HG03139 (cell line): Measurements from ENCODE around the gene GSK3B.

ENCODE experiments used
- ATAC-seq: cut with Tn5 transposase; IDR thresholded peaks from one replicate; pipeline ENCODE4 v1.9.1; 2021; ENCODE audit not compliant: unreplicated experiment

GSK3B gene

DNA sequence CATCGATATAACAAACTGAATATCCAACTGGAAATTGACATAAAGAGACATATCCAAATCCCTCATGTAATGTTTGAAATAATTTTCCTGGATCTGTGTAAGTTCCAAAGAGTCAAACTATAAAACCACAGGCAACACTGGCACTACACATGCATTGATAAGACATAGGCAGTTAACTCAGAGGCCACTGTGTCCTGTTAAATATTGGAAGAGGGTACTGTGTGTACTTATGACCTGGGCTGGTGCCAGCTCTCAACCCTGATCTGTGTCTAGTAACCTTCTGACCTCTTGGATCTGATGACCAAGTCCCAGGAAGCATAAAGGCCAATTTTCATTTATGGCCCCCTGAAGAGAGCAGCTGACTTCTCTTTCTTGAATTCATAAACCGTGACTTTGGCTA lies 307.8 kb downstream of the GSK3B start:
- ATAC-seq = no peak

DNA sequence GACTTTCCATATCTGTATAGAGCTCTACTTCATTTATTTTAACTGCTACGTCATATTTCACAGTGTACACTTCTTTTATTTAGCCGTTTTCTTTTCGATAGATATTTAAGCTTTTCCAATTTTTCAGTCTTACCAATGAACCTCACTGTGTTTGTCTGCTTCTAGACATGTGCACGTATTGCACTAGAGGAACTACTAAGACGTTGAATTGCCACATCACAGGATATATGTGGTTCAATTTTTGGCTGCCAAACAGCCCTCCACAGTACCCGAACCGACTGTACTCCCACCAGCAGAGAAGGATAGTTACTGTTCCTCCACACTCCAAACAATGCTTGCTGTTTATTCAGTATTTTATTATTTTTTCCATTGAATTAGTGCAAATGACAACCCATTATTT lies 310.4 kb downstream of the GSK3B start:
- no peak for ATAC-seq

DNA sequence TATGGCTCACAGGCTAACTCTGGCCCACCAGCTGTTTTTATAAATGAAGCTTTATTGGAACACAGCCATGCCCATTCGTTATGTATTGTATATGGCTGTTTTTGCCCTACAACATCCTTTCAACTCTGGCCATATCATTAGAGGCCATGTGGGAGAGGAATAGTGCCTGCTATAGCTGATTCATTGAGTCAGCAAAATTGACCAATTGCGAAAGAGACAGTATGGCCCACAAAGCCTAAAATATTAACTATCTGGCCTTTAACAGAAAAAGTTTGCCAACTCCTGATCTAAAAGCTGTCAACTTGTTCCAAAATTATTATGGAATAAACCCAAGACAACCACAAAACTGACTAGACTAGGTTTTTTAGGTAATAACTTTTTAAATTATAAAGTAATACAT lies 311.0 kb downstream of the GSK3B start:
- no peak for ATAC-seq

DNA sequence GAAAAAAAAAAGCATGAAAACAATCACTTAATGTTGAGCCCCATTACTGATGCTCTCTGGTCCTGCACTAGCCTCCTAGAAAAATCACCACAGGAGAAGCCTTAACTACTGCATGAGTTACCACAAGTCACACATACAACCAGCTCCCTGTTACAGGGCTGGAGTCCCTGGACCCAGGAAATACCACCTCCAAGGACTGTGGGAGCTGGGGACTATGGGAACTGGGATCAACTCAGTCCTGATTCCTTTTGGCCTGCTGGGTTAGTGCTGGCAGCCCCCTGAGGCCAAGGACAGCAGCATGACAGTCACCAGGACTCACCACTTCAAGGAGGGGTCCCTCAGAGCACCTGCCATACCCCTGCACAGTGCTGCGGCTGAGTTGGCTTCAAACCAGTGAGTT lies 311.8 kb downstream of the GSK3B start:
- no peak for ATAC-seq

DNA sequence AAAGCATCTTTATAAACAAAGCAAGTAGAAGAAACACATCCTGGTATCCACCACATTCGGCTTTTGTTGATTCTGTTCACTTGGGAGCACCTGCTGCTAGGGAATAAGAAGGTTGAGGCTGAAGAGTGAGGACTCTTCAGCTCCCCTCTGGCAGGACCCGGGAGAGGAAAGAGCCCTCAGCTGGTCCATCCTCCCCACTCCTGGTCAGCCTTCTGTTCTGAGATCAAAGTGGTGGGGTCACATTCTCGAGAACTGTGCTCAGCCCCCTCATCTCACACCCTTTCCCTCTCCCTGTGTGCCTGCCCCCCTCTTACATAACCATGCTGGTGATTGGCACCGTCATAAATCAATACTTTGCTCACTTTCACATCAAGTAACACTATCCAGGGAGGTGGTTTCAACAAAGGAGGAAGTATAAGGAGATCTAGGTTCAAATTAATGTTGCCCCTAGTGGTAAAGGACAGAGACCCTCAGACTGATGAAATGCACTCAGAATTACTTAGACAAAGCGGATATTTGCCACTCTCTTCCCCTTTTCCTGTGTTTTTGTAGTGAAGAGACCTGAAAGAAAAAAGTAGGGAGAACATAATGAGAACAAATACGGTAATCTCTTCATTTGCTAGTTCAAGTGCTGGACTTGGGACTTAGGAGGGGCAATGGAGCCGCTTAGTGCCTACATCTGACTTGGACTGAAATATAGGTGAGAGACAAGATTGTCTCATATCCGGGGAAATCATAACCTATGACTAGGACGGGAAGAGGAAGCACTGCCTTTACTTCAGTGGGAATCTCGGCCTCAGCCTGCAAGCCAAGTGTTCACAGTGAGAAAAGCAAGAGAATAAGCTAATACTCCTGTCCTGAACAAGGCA lies 312.7 kb downstream of the GSK3B start, which contains the start of gene NR1I2:
Gene NR1I2 (plus strand): TSS at position 772 of the 869 bp plus-strand sequence.
- no peak for ATAC-seq

DNA sequence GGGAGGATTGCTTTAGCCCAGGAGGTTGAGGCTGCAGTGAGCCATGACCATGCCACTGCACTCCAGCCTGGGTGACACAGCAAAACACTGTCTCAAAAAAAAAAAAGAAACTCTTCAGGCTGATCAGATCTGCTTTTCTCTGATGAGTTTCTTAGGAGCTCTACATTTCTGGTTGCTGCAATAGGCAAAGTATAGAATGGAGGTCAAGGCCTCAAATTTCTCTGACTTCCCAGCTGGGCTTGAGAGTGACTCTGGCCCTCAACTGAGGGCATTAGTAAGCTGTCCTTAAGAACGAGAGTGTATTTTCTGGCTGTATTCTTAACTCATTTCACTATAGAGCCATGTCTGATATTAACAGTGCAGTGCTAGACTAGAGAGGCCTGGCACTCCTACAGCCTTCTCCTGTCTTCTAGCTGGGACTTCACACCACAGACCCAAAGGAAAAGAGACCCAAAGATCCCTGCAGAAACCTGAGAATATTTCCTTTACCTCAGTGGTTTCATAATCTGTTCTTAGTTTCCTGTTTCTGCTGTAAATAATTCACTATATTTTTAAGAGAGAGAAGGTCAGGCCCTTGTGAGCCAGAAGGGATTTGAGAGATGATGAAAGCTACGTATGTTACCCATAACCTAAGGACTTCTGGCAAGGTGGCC lies 314.4 kb downstream of the GSK3B start:
- peak; percentile 69 for ATAC-seq

DNA sequence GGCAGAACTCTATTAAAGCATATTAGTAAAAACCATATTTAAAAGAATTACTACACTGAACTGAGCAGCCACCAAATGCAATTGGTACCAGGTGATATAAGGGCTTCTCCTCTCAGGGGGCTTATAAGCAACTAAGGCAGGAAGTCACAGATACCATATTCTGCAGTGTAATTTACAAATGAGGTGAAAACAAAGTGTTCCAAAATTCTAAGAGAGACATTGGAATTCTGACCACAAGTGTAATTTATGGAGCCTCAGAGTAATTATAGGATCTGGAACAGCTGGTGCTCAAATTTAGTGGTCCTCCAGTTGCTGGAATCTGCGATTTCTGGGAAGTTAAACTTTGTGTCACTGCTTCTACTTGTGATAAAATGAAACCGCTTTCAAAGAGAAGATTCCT lies 315.4 kb downstream of the GSK3B start:
- no peak for ATAC-seq

DNA sequence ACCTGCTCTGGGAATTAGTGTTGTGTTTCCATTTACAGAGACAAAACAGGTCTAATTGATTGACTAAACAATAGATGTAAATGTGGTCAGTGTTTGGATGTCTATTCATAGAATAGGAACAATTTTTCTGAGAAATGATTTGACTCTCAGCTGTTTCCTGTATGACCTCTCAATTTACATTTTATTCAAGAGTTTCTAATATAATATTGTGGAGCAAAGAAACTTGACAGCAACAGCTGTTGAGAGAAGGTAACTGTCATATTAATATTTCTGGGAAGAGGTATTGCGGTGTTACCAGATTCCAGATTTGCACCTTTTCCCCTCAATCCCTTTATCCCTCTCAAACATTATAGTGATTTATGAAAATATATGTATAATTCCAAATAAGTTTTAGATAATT lies 316.1 kb downstream of the GSK3B start:
- no peak for ATAC-seq

DNA sequence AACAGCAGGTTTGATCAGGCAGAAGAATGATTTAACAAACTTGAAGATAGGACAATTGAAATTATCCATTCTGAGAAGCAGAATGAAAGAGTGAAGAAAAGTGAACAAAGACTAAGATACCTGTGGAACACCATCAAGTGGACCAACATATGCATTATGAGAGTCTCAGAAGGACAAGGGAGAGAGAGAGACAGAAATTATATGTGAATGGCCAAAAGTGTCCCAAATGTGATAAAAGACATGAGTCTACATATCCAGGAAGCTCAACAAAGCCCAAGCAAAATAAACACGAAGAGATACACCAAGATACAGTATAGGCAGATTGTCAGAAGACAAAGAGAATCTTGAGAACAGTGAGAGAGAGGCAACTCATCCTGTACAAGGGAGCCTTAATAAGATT lies 317.9 kb downstream of the GSK3B start:
- no peak for ATAC-seq

DNA sequence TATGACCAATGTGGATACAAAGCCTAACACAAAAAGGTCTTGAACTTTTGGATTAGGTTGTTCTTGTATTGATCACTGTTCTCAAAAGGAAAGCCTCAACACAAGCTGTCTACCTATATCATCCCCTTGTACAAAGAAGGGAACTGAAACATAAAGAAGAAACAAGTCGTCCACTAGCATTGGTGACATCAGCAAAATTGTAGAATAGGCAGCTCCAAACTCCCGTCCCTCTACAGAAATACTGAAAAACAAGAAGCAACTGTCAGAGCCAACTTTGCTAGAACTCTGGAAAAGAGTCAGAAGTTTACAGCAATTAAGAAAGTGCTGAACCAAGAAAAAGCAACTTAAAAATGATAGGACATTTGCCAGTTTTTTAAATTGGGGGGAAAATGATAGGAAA lies 319.8 kb downstream of the GSK3B start:
- ATAC-seq = peak; percentile 81
